Measurements from ENCODE around the gene ZNF777.
"Not testable (repeated sequence)": the region's sequence is repeated elsewhere in the genome, so short reads cannot be mapped to it uniquely, and the experiment has no call there.

The ZNF777 gene

GRCh38 chr7:149404825-149405224, 56.0 kb downstream of the ZNF777 start:
- no peak for DNase-seq

GRCh38 chr7:149404396-149404795, 56.5 kb downstream of the ZNF777 start:
- no peak for DNase-seq

GRCh38 chr7:149398195-149398820, 62.6 kb downstream of the ZNF777 start:
- DNase-seq, result no peak

GRCh38 chr7:149397470-149398043, 63.3 kb downstream of the ZNF777 start:
- no peak for DNase-seq

GRCh38 chr7:149388550-149389335, 72.1 kb downstream of the ZNF777 start:
- DNase-seq, result not testable (repeated sequence)

- DNase-seq, result not testable (repeated sequence)
These were observed 74.3 kb downstream of the ZNF777 start for GRCh38 chr7:149386514-149386913.

GRCh38 chr7:149385195-149385950, 75.5 kb downstream of the ZNF777 start:
- DNase-seq, result no peak

Data from activated naive CD4-positive, alpha-beta T cell treated with Interleukin-2 at 50 U/mL for 16 hours (primary cell).